ENCODE measurements around the gene POLR3C. TPM values are rescaled to one million over a fixed set of nuclear protein-coding genes. Genes with fewer than 3 reads are reported as not detected.

POLR3C gene
- total RNA-seq, 1 experiment from 2014 or later, result 48.0 TPM

- H3K27me3 ChIP-seq (replicated peaks; ENCODE audit: control insufficient read depth, insufficient read depth, low read length), result no peaks in the 10 kb centered on the region
- H3K4me1 ChIP-seq, result peaks cover 7% of the 10 kb centered on the region
- Mint-ChIP-seq H3K9me3 (ENCODE audit: unreplicated experiment) (no peaks in the 10 kb centered on the region), H3K27me3 (ENCODE audit: insufficient read depth, unreplicated experiment) (no peaks in the 10 kb centered on the region), H3K36me3 (ENCODE audit: insufficient read depth, unreplicated experiment) (peaks cover 26% of the 10 kb centered on the region), H3K4me1 (ENCODE audit: low read depth, unreplicated experiment) (no peaks in the 10 kb centered on the region), H3K27ac (ENCODE audit: unreplicated experiment) (no peak overlapping the region), H3K4me3 (ENCODE audit: unreplicated experiment) (no peak overlapping the region)
- ChIA-PET POLR2A (interaction anchor here (4.0 kb wide), 1 partner anchor 13 kb away, joined by 30 read pairs; the partner anchor contains the start of gene PIAS3), CTCF (interaction anchor here (0.8 to 6.5 kb wide), 4 partner anchors 12 to 118 kb away, joined by 3 to 136 read pairs (median 6); partner anchors contain the start of genes ANKRD34A, LIX1L, PIAS3 and POLR3GL)
- H3K36me3 ChIP-seq (ENCODE audit: control insufficient read depth, insufficient read depth, low read length), result peaks cover 3% of the 10 kb centered on the region
- peak; percentile 56 to 69 for TF ChIP-seq CTCF (IDR thresholded peaks at IDR 0.05; ENCODE audit: insufficient read depth in 1 of 2, low read depth in 1 of 2, low read length in 1 of 2, severe bottlenecking in 1 of 2, unreplicated experiment in 1 of 2)
- peak overlapping the region; percentile 61 for H3K4me3 ChIP-seq (ENCODE audit: low read depth, low read length)
- intact Hi-C loops (cut with micrococcal nuclease; ENCODE audit: unreplicated experiment), result no loop called here
- no peaks in the 10 kb centered on the region for H3K9me3 ChIP-seq
- no TSS peak for BruUV-seq (replicated peaks)
- peak in 1 of 2 experiments; percentile 43 for DNase-seq
These were observed 22.2 kb downstream of the POLR3C start for GRCh38 chr1:145846201-145846612.

- Mint-ChIP-seq H3K4me3 (ENCODE audit: unreplicated experiment) (no peak overlapping the region), H3K9me3 (ENCODE audit: unreplicated experiment) (no peaks in the 10 kb centered on the region), H3K27ac (ENCODE audit: unreplicated experiment) (no peak overlapping the region), H3K27me3 (ENCODE audit: insufficient read depth, unreplicated experiment) (no peaks in the 10 kb centered on the region), H3K4me1 (ENCODE audit: low read depth, unreplicated experiment) (no peaks in the 10 kb centered on the region), H3K36me3 (ENCODE audit: insufficient read depth, unreplicated experiment) (peaks cover 20% of the 10 kb centered on the region)
- H3K36me3 ChIP-seq (ENCODE audit: control insufficient read depth, insufficient read depth, low read length), result peaks cover 2% of the 10 kb centered on the region
- no TSS peak for BruUV-seq (replicated peaks)
- no peak overlapping the region for H3K4me3 ChIP-seq (ENCODE audit: low read depth, low read length)
- TF ChIP-seq CTCF (IDR thresholded peaks at IDR 0.05; ENCODE audit: insufficient read depth in 1 of 2, low read depth in 1 of 2, low read length in 1 of 2, severe bottlenecking in 1 of 2, unreplicated experiment in 1 of 2), result no peak
- CTCF ChIA-PET, result interaction anchor here (0.6 to 6.5 kb wide), 4 partner anchors 10 to 44 kb away, joined by 3 to 136 read pairs (median 4); partner anchors contain the start of gene PIAS3
- H3K27me3 ChIP-seq (replicated peaks; ENCODE audit: control insufficient read depth, insufficient read depth, low read length), result no peaks in the 10 kb centered on the region
- H3K9me3 ChIP-seq, result no peaks in the 10 kb centered on the region
- POLR2A ChIA-PET, result interaction anchor here (4.0 kb wide), 1 partner anchor 11 kb away, joined by 30 read pairs; the partner anchor contains the start of gene PIAS3
- no peak for DNase-seq
- H3K4me1 ChIP-seq, result peaks cover 7% of the 10 kb centered on the region
- intact Hi-C loops (cut with micrococcal nuclease; ENCODE audit: unreplicated experiment), result no loop called here
These were observed 23.8 kb downstream of the POLR3C start for GRCh38 chr1:145847827-145848226.

GRCh38 chr1:145849356-145850160 lies 25.6 kb downstream of the POLR3C start:
- CTCF ChIA-PET, result interaction anchor here (6.5 kb wide), 1 partner anchor 8 kb away, joined by 136 read pairs; the partner anchor contains the start of gene PIAS3
- intact Hi-C loops (cut with micrococcal nuclease; ENCODE audit: unreplicated experiment), result no loop called here

More at GRCh38 chr1:145849356-145850160, 25.6 kb downstream of the POLR3C start:
- peak; percentile 16 to 30 for TF ChIP-seq CTCF (IDR thresholded peaks at IDR 0.05; ENCODE audit: insufficient read depth in 1 of 2, low read depth in 1 of 2, low read length in 1 of 2, severe bottlenecking in 1 of 2, unreplicated experiment in 1 of 2)
- no peaks in the 10 kb centered on the region for H3K4me1 Mint-ChIP-seq (ENCODE audit: low read depth, unreplicated experiment)
- Histone ChIP-seq H3K4me3 (ENCODE audit: low read depth, low read length) (no peak overlapping the region), H3K4me1 (peaks cover 7% of the 10 kb centered on the region), H3K9me3 (no peaks in the 10 kb centered on the region), H3K27me3 (replicated peaks; ENCODE audit: control insufficient read depth, insufficient read depth, low read length) (no peaks in the 10 kb centered on the region), H3K36me3 (ENCODE audit: control insufficient read depth, insufficient read depth, low read length) (peaks cover 2% of the 10 kb centered on the region)
- H3K27me3 Mint-ChIP-seq (ENCODE audit: insufficient read depth, unreplicated experiment), result no peaks in the 10 kb centered on the region
- DNase-seq, result no peak
- H3K4me3 Mint-ChIP-seq (ENCODE audit: unreplicated experiment), result no peak overlapping the region
- H3K9me3 Mint-ChIP-seq (ENCODE audit: unreplicated experiment), result no peaks in the 10 kb centered on the region
- POLR2A ChIA-PET, result interaction anchor here (1.6 kb wide), 1 partner anchor 10 kb away, joined by 6 read pairs; no protein-coding TSS in a partner anchor
- no TSS peak for BruUV-seq (replicated peaks)
- H3K27ac Mint-ChIP-seq (ENCODE audit: unreplicated experiment), result no peak overlapping the region
- peaks cover 29% of the 10 kb centered on the region for H3K36me3 Mint-ChIP-seq (ENCODE audit: insufficient read depth, unreplicated experiment)
